K562 (cell line): ENCODE measurements around the gene CD226. TPM values are rescaled to one million over a fixed set of nuclear protein-coding genes. Genes with fewer than 3 reads are reported as not detected.
A peak's percentile ranks its signal among the peaks of the same experiment; 100 is the strongest.

Experiments
- ATAC-seq: fragments of 200-7000 bp; cut with Tn5 transposase; 3 replicates; pipeline ENCODE4 v1.9.1; 2020; ENCODE audit warnings: moderate library complexity
- BruUV-seq: library from RNA; stranded (reverse); fragments of 400-500 nt; replicated peaks from 2 replicates; lab custom pipeline; 2021; lab: Mats Ljungman, UMichigan
- CTCF ChIA-PET: fragments of 300-600 bp; formaldehyde crosslinking; extraction: SDS; loops from one replicate; lab custom pipeline; 2021; ENCODE audit warnings: low intra/inter-chr PET ratio; lab: Yijun Ruan, JAX
- POLR2A ChIA-PET: fragments of 300-600, 350-650 bp; sonication (Branson Sonifier 250); formaldehyde crosslinking; extraction: SDS; loops from one replicate; lab custom pipeline; 2021; ENCODE audit warnings: antibody characterized with exemption, inconsistent platforms; lab: Yijun Ruan, JAX
- DNase-seq, 4 experiments: peaks; one replicate each; pipeline versions ENCODE4 v3.0.0 to v3.0.0-alpha.2; 2011 to 2018; ENCODE audit warnings: low spot score in 3 of 4, mixed read lengths in 3 of 4; ENCODE audit errors: extremely low read depth in 1 of 4
- FAIRE-seq: peaks from 2 replicates; lab custom pipeline; 2011; peaks lifted over from hg19 to GRCh38; lab: Jason Lieb, UNC
- H2AFZ ChIP-seq: 2 replicates; pipeline ENCODE4 v1.6.0; 2011; ENCODE audit warnings: low read depth, low read length, control low read depth, inconsistent platforms
- H3K27ac ChIP-seq: fragments of 200-600 bp; 3 replicates; pipeline ENCODE4 v1.8.0; 2011; ENCODE audit warnings: low read depth, mild to moderate bottlenecking, control low read depth, inconsistent platforms, low read length, moderate library complexity, mixed read lengths; ENCODE audit errors: extremely low read depth
- H3K27me3 ChIP-seq, 2 experiments: fragments of 300-600 bp in 1 of 2; 2 replicates in 1 of 2; 3 replicates in 1 of 2; pipeline versions ENCODE4 v1.6.0 to v1.8.0; 2011; ENCODE audit warnings: inconsistent platforms in 2 of 2, low read length in 2 of 2, mild to moderate bottlenecking in 1 of 2, mixed read lengths in 1 of 2, moderate library complexity in 1 of 2; ENCODE audit not compliant: control insufficient read depth in 2 of 2, insufficient read depth in 2 of 2
- H3K36me3 ChIP-seq: fragments of 300-600 bp; 3 replicates; pipeline ENCODE4 v1.8.0; 2011; ENCODE audit warnings: mild to moderate bottlenecking, low read length, inconsistent platforms; ENCODE audit not compliant: control insufficient read depth, insufficient read depth
- H3K4me1 ChIP-seq, 2 experiments: fragments of 200-600 bp in 1 of 2; replicated peaks in 1 of 2; 2 replicates in 1 of 2; 3 replicates in 1 of 2; pipeline versions ENCODE4 v1.5.1 to v1.8.0; 2011; ENCODE audit warnings: inconsistent platforms in 2 of 2, low read length in 2 of 2, mild to moderate bottlenecking in 1 of 2, mixed read lengths in 1 of 2, moderate library complexity in 1 of 2; ENCODE audit not compliant: control insufficient read depth in 2 of 2, insufficient read depth in 2 of 2
- H3K4me2 ChIP-seq: 2 replicates; pipeline ENCODE4 v1.6.1; 2011; ENCODE audit warnings: low read length, control low read depth, inconsistent platforms, mixed read lengths; ENCODE audit not compliant: insufficient read depth
- H3K4me3 ChIP-seq: fragments of 200-600 bp; sonication (generic), shearing (Covaris generic); 2 replicates; pipeline ENCODE4 v1.5.1; 2016; ENCODE audit warnings: control low read depth, inconsistent platforms
- H3K79me2 ChIP-seq: fragments of 200-600 bp; 3 replicates; pipeline ENCODE4 v1.8.0; 2011; ENCODE audit warnings: low read length, inconsistent platforms; ENCODE audit not compliant: control insufficient read depth, insufficient read depth
- H3K9ac ChIP-seq, 2 experiments: 2 replicates each; pipeline versions ENCODE4 v1.6.0 to v1.6.1; 2011; ENCODE audit warnings: low read depth in 2 of 2, low read length in 2 of 2, control low read depth in 1 of 2, inconsistent platforms in 1 of 2, mild to moderate bottlenecking in 1 of 2, mixed read lengths in 1 of 2; ENCODE audit not compliant: insufficient read depth in 1 of 2
- H3K9me1 ChIP-seq: one replicate; pipeline ENCODE4 v1.6.0; 2011; ENCODE audit warnings: inconsistent platforms, mild to moderate bottlenecking, low read length, moderate library complexity; ENCODE audit not compliant: control insufficient read depth, insufficient read depth
- H3K9me3 ChIP-seq: replicated peaks from 2 replicates; pipeline ENCODE4 v1.5.1; 2011; ENCODE audit warnings: low read depth, low read length, inconsistent platforms; ENCODE audit not compliant: control insufficient read depth, insufficient read depth
- H4K20me1 ChIP-seq: replicated peaks from 2 replicates; pipeline ENCODE4 v1.6.1; 2011; ENCODE audit warnings: low read length, inconsistent platforms, mixed read lengths; ENCODE audit not compliant: control insufficient read depth, insufficient read depth
- HDAC1 ChIP-seq, 2 experiments: fragments of 450-650 bp; IDR thresholded peaks; 2 replicates each; pipeline ENCODE4 v1.6.1; 2016 to 2017; ENCODE audit warnings: inconsistent platforms in 1 of 2, mild to moderate bottlenecking in 1 of 2, moderate library complexity in 1 of 2
- JUNB ChIP-seq: fragments of 450-650 bp; formaldehyde crosslinking; conservative IDR thresholded peaks from 2 replicates; pipeline ENCODE4 v1.4.0; 2020; ENCODE audit warnings: mild to moderate bottlenecking
- POU5F1 ChIP-seq: fragments of 150-350 bp; IDR thresholded peaks from 2 replicates; pipeline ENCODE4 v1.6.1; 2014; ENCODE audit warnings: borderline replicate concordance, low read length, low read depth, mild to moderate bottlenecking; ENCODE audit not compliant: partially characterized antibody
- RBM34 ChIP-seq: fragments of 200-400 bp; formaldehyde crosslinking; IDR thresholded peaks from 2 replicates; pipeline ENCODE4 v1.6.1; 2018; ENCODE audit warnings: low read length, borderline replicate concordance; ENCODE audit not compliant: insufficient read depth
- RNF2 ChIP-seq: sonication (generic); IDR thresholded peaks from 2 replicates; pipeline ENCODE4 v1.6.1; 2016
- YY1 ChIP-seq, 3 experiments: IDR thresholded peaks; 2 replicates each; pipeline ENCODE4 v1.6.1; 2011; ENCODE audit warnings: low read length in 2 of 3, mild to moderate bottlenecking in 2 of 3, moderate library complexity in 2 of 3, borderline replicate concordance in 1 of 3, control low read depth in 1 of 3, low read depth in 1 of 3; ENCODE audit not compliant: insufficient read depth in 3 of 3, insufficient replicate concordance in 2 of 3, control insufficient read depth in 1 of 3, insufficient read length in 1 of 3; ENCODE audit errors: extremely low read depth in 1 of 3
- WGBS: fragments of 100-300 bp; shearing (Covaris generic); methylation state at CpG from one replicate; pipeline ENCODE4 v1.1.6; 2016; ENCODE audit warnings: low coverage, mixed read lengths; ENCODE audit not compliant: insufficient coverage; ENCODE audit errors: missing lambda C conversion rate; 5-methylcytosine and 5-hydroxymethylcytosine counted together
- in situ Hi-C: fragments of 300-500 bp; cut with MboI; formaldehyde crosslinking; loops from 4 replicates; pipeline ENCODE4 v1.15.0; 2018; ENCODE audit warnings: inconsistent platforms, mixed read lengths
- intact Hi-C: fragments of 100-400 bp; cut with micrococcal nuclease; formaldehyde crosslinking; loops from 2 replicates; pipeline ENCODE4 v1.14.2; 2022
- polyA plus RNA-seq, 8 experiments: library from polyadenylated mRNA; depleted of rRNA in 4 of 8; stranded (reverse) in 5 of 8; unstranded in 3 of 8; fragments of >200 nt; fragmentation: Nextera tagmentation in 2 of 8; fragmentation: Illumina TruSeq in 1 of 8; extraction: Ambion mirVana in 2 of 8; extraction: Trizol in 1 of 8; gene quantifications; 2 replicates each; pipeline versions ENCODE4 v1.2.1 to v1.2.3, GENCODE V29; 2011 to 2014; ENCODE audit warnings: inconsistent platforms in 1 of 8, missing spikeins in 1 of 8
- total RNA-seq, 7 experiments: library from RNA; depleted of rRNA in 6 of 7; stranded (reverse); fragments of >200 nt in 6 of 7; fragmentation: Illumina TruSeq in 2 of 7; extraction: Trizol in 2 of 7; gene quantifications; 2 replicates each; pipeline versions ENCODE4 v1.2.1 to v1.2.3, GENCODE V29; 2011 to 2021; ENCODE audit warnings: low replicate concordance in 1 of 7
- TF ChIP-seq, protein P1 (sequence below): fragments of 450-650 bp; IDR thresholded peaks from 2 replicates; pipeline ENCODE4 v1.6.1; 2016
- TF ChIP-seq, protein P2 (sequence below): sonication (generic); formaldehyde crosslinking; IDR thresholded peaks from 2 replicates; pipeline ENCODE4 v1.8.0; 2022; ENCODE audit warnings: missing genetic modification reagents, mild to moderate bottlenecking, borderline replicate concordance

The CD226 gene
- total and polyA plus RNA-seq, 9 of the 15 experiments (the other 6 are each of a cell fraction or from before 2014, with no cell fraction given) = 0.32 to 1.7 (median 0.80) TPM

DNA sequence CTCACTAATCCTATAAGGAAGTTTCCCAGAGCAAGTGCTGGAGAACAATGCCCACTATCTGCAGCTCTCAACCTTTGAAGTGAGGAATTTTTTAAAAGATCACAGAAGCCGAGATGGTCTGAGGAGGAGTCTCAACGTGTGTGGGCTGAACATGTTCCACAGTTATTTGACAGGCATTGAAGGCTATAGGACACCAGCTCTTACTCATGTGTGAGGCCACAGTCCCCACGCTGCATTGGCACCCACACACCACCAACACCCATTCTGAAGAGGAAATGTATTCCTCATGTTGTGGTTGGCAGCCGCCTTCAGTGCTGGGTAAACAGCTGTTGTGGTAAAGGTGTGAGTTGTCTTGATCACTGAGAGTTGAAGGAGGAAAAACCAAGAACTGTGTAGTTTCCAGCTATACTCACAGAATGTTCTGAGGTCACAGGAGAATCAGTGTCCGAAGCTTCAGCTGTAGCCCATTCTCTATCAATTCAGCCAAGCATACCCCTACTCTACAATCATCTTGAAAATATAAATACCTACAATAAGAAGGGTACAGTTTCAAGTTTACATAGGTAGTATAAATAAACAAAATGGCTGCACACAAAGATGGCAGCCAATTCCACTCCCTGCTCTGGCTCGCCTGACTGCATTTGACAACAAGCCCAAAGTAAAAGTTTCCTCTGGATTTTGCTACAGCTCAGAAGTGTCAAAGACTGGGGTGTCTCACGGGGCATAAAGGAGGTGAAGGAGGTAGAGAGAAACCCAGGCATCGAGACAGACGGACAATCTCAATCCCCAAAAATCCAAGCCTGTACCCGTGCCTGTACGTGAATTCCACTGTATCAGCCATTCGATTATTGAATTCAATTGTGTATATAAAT lies 12.1 kb downstream of the CD226 start:
- Histone ChIP-seq H2AFZ (no peak overlapping the region), H4K20me1 (no peaks in the 10 kb centered on the region), H3K27ac (no peak overlapping the region), H3K79me2 (no peaks in the 10 kb centered on the region), H3K9me3 (no peaks in the 10 kb centered on the region), H3K36me3 (no peaks in the 10 kb centered on the region), H3K9ac (no peak overlapping the region), H3K4me3 (no peak overlapping the region), H3K4me1 (no peaks in the 10 kb centered on the region), H3K27me3 (no peaks in the 10 kb centered on the region), H3K4me2 (no peak overlapping the region), H3K9me1 (no peaks in the 10 kb centered on the region)
- DNase-seq (no peak), FAIRE-seq (no peak), ATAC-seq (no peak)
- intact Hi-C loops = no loop called here
- TF ChIP-seq POU5F1 (no peak), HDAC1 (IDR thresholded peaks at IDR 0.05) (no peak), RNF2 (no peak), RBM34 (no peak), YY1 (IDR thresholded peaks at IDR 0.05; ENCODE audit: borderline replicate concordance in 1 of 3, control insufficient read depth in 1 of 3, extremely low read depth in 1 of 3, insufficient read depth in 3 of 3, insufficient read length in 1 of 3, insufficient replicate concordance in 2 of 3, low read depth in 1 of 3, low read length in 2 of 3) (peak in 1 of 3 experiments; percentile 20), JUNB (CRISPR knock-in tag) (no peak)
- TF ChIP-seq, protein P1, sequence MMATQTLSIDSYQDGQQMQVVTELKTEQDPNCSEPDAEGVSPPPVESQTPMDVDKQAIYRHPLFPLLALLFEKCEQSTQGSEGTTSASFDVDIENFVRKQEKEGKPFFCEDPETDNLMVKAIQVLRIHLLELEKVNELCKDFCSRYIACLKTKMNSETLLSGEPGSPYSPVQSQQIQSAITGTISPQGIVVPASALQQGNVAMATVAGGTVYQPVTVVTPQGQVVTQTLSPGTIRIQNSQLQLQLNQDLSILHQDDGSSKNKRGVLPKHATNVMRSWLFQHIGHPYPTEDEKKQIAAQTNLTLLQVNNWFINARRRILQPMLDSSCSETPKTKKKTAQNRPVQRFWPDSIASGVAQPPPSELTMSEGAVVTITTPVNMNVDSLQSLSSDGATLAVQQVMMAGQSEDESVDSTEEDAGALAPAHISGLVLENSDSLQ = no peak
- TF ChIP-seq, protein P2, sequence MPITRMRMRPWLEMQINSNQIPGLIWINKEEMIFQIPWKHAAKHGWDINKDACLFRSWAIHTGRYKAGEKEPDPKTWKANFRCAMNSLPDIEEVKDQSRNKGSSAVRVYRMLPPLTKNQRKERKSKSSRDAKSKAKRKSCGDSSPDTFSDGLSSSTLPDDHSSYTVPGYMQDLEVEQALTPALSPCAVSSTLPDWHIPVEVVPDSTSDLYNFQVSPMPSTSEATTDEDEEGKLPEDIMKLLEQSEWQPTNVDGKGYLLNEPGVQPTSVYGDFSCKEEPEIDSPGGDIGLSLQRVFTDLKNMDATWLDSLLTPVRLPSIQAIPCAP = no peak
- in situ Hi-C loops = no loop called here
- 50% methylated on average over 10 of the region's 12 CpGs for WGBS
- POLR2A ChIA-PET = no interaction called here
- BruUV-seq = no TSS peak
- CTCF ChIA-PET = no interaction called here
